GM18511 (cell line): ENCODE results near the gene LCN10.
A peak's percentile ranks its signal among the peaks of the same experiment; 100 is the strongest.
"Not testable (repeated sequence)": the region's sequence is repeated elsewhere in the genome, so short reads cannot be mapped to it uniquely, and the experiment has no call there.

ENCODE experiments used
- ATAC-seq: cut with Tn5 transposase; IDR thresholded peaks from one replicate; pipeline ENCODE4 v1.9.1; 2021; ENCODE audit warnings: mild to moderate bottlenecking, moderate library complexity; ENCODE audit not compliant: unreplicated experiment

Gene LCN10

GRCh38 chr9:136704741-136705140, 38.0 kb downstream of the LCN10 start:
- ATAC-seq: not testable (repeated sequence)

DNA sequence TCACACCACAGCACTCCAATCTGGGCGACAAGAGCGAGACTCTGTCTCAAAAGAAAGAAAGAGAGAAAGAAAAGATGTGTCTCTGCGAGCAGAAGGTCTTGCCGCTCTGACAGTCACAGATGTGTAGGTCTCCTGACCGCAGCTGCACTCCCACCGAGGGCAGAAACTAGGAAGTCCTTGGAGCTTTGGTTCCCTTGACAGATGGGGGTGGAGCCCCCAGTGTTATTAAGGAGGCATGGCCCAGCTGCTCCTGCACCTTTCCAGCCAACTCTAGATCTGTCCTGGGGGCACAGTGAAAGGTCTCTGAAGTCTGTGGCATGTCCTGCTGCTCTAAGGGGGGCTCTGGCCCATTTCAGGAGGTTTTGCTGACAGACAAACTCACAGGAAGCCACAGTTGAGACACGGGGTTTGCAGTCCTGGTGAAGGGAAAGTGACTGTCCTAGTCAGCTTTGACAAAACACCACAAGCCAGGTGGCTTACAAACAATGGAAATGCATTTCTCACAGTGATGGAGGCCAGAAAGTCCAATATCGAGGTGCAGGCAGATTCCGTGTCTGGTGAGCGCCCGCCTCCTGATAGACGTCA, 39.4 kb downstream of the LCN10 start:
- no peak for ATAC-seq

GRCh38 chr9:136701668-136702053, 41.1 kb downstream of the LCN10 start:
- ATAC-seq: peak; percentile 15

GRCh38 chr9:136700959-136701667, 41.6 kb downstream of the LCN10 start:
- ATAC-seq: peak; percentile 73

- ATAC-seq: no peak
Measured at GRCh38 chr9:136700304-136700703, 42.4 kb downstream of the LCN10 start.

- ATAC-seq: no peak
Measured at GRCh38 chr9:136698635-136699246, 44.0 kb downstream of the LCN10 start.

- no peak for ATAC-seq
Measured at GRCh38 chr9:136697821-136698526, 44.8 kb downstream of the LCN10 start.

GRCh38 chr9:136697146-136697820, 45.5 kb downstream of the LCN10 start:
- no peak for ATAC-seq

DNA sequence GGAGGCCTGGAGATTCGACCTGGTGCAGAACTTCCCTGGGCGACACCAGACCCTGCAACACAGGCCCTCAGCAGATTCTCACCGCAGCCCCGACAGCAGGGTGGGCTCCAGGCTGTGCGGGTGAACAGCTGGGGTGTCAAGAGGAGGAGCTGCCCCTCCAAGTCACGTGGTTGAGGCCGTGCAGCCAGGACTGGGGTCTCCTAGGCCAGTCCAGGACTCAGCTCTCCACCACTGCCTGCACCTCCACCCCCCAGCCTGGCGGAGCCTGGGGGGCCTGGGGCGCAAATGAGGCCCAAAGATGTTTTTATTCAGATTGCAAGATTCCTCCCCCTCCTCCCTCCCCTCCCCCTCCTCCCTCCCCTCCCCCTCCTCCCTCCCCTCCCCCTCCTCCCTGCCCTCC, 46.2 kb downstream of the LCN10 start:
- ATAC-seq: no peak

- no peak for ATAC-seq
Measured at GRCh38 chr9:136695955-136696354, 46.8 kb downstream of the LCN10 start.

DNA sequence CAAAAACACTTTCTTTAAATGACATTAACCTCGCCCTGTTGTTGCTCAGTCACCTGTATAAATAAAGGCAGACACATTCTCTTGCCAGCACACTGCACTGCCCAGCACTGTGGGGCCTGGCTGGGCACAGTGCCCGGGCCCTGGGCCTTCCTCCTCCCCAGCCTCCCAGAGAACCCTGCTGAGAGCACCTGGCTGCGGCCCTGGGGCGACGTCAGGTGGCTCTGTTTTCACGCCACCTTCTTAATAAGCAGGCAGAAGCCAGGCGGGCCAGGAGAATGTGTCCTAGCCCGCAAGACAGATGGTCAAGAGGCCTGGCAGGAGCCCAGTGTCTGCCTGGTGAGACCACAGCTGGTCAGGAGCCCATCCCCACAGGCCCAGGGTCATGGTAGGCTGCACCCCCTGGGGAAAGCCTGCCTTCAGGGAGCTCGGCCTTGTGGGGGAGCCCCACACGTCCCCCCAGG, 47.3 kb downstream of the LCN10 start:
- no peak for ATAC-seq

- ATAC-seq: no peak
Measured at GRCh38 chr9:136694872-136695247, 47.9 kb downstream of the LCN10 start.

DNA sequence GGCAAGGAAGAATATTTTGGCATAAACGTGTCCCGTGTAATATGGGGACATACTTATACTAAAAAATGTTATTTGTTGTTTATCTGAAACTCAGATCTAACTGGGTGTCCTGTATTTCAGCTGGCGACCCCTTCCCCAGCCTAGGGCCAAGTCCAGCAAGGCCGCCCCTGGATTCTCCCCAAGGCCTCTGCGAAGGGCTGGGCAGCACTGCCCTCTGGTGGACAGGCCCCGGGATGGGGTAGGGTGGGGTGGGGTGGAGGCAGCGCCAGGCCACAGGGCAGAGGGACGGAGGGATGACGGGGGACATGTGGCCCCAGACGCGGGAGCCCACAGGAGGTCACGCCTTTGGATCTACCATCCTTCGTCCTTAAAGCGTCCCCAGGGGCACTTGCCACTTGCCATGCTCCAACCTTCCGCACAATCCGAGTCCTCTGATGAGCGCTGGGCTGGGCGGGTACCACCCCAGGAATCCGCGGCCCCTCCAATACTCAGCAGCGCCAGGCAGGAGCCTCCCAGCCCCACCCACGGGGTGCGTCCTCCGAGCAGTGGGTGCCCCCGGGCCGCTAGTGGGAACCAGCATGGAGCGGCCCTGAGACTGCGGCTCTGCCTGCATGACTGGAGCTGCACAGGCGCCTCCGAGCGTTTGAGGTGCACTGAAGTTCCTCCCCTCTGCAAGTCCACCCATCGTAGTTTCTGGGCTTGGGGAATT, 48.4 kb downstream of the LCN10 start:
- ATAC-seq: no peak

DNA sequence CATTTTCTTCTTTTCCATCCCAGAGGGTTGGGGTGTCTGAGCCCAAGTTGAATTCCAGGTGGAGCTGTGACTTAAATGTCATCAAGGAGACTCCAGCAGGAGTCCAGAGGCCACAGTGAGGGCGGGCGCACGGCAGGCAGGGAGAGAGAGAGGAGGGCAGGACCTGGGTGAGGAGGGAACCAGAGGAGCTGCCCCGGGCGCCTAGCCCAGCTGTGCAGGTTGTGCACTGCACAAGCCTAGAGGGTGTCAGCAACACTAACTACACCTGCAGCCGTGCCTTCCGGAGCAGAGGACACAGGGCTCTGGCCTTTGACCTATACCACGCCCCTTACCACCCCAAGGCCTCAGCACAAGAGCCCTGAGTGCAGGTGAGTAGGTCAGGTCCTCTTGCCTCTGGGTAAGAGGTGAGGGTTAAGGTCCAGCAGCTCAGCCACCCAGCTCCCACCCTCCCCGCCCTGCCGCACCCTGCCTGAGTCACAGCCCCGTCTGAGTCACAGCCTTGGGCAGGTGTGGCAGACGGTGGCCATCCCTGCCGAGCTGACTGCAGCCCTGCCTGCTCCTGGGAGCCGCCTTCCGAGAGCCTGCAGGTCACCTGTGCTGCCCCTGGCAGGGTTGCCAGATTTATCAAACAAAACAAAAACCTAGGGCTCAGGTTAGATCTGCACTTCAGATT, 49.1 kb downstream of the LCN10 start:
- no peak for ATAC-seq

GRCh38 chr9:136693135-136693489, 49.6 kb downstream of the LCN10 start:
- no peak for ATAC-seq

DNA sequence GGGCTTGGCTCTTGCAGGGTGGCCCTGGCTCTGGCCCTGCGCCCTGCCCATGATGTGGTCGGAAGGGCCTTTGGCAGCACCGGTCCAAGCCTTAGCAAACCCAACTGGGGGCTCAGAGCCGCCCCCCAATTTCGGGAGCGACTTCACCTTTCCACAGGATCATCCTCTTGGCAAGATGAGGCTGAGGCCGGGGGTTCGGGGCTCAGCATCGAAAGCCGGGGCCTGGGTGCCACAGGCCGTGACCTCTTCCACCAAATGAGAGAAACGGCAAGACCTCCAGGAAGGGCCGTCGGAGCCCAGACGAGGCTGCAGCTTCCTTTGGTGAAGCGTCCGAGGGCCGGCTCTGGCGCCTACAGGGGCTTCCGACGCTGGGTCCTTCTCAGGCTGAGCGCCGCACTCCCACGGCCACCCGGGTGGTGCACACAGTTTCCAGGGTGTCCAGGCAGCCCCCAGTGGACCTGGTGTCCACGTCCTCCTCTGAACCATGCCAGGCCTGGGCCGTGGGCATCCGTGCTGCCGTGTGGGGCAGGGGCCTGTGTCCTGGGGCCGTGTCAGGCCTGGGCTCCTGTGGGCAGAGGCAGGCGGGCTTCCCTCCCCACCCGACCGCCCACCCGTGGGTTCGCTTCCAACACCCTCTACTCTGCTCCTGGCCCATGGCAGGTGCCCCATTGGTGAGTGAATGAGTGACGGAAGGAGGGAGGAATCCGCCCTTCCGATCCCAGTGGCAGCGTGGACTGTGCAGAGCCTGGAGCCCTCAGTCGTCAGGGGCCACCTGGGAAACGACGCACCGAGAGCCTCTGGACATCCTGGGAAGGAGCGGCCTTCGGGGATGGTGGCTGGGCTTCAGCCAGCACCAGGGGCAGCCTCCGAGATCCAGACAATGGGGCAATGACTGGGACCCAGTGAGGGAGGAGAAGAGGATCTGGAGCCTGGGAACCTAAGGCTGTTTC, 50.3 kb downstream of the LCN10 start:
- no peak for ATAC-seq

- ATAC-seq: no peak
Measured at GRCh38 chr9:136691316-136692184, 51.2 kb downstream of the LCN10 start.

DNA sequence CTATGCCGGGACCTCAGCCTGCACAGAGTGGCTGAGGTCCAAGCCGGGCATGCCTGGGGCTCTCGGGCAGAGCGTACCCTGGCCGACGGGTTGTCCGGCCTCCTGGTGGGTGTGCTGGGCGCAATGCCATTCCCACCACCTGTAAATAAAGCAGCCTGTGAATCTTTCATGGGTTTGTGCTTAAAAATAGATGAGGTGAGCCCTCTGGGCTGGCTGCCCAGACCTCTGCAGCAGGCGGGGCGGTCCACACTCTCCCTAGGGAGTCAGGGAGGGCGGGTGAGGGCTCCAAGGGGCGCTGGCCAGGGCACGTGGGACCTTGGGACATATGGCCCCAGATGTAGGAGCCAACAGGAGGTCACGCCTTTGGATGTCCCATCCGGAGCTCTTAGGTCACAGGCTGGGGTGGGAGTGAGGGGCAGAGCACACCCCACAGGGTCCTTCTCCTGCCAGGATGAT, 51.9 kb downstream of the LCN10 start:
- no peak for ATAC-seq
